RWPE2 (cell line): Measurements from ENCODE around the gene NR5A1.

Experiments
- ATAC-seq: fragments of 200-7000 bp; cut with Tn5 transposase; 3 replicates; pipeline ENCODE4 v1.9.1; 2021; ENCODE audit warnings: low read depth
- DNase-seq: peaks from one replicate; pipeline ENCODE4 v3.0.0-alpha.2; 2020; ENCODE audit warnings: low spot score
- H3K27ac ChIP-seq: fragments of 450-650 bp; 2 replicates; pipeline ENCODE4 v1.5.1; 2017; ENCODE audit warnings: mild to moderate bottlenecking; ENCODE audit not compliant: poor library complexity, severe bottlenecking
- H3K27me3 ChIP-seq: fragments of 250-450 bp; sonication (Bioruptor Pico); 2 replicates; pipeline ENCODE4 v1.5.1; 2021; ENCODE audit warnings: mild to moderate bottlenecking, moderate library complexity; ENCODE audit not compliant: insufficient read depth, poor library complexity, severe bottlenecking
- H3K36me3 ChIP-seq: fragments of 250-450 bp; sonication (Bioruptor Pico); 2 replicates; pipeline ENCODE4 v1.5.1; 2020; ENCODE audit warnings: low read depth, mild to moderate bottlenecking, moderate library complexity
- H3K4me1 ChIP-seq: fragments of 250-450 bp; sonication (Bioruptor Pico); 2 replicates; pipeline ENCODE4 v1.5.1; 2021; ENCODE audit warnings: mild to moderate bottlenecking, moderate library complexity; ENCODE audit not compliant: insufficient read depth, poor library complexity, severe bottlenecking
- H3K4me3 ChIP-seq: fragments of 250-450 bp; sonication (Bioruptor Pico); 2 replicates; pipeline ENCODE4 v1.5.1; 2021; ENCODE audit warnings: mild to moderate bottlenecking, moderate library complexity; ENCODE audit not compliant: severe bottlenecking
- H3K9me3 ChIP-seq: fragments of 250-450 bp; sonication (Bioruptor Pico); 2 replicates; pipeline ENCODE4 v1.5.1; 2021; ENCODE audit warnings: mild to moderate bottlenecking, moderate library complexity; ENCODE audit not compliant: severe bottlenecking
- CTCF ChIP-seq: fragments of 450-650 bp; IDR thresholded peaks from one replicate; pipeline ENCODE4 v1.5.1; 2017; ENCODE audit warnings: mild to moderate bottlenecking, moderate library complexity; ENCODE audit not compliant: poor library complexity, severe bottlenecking

The NR5A1 gene

GRCh38 chr9:124512806-124513204 lies 5.6 kb upstream of the NR5A1 start:
- ATAC-seq (no peak), DNase-seq (no peak)
- Histone ChIP-seq H3K27me3 (no peaks in the 10 kb centered on the region), H3K4me3 (no peak overlapping the region), H3K36me3 (no peaks in the 10 kb centered on the region), H3K27ac (no peak overlapping the region), H3K9me3 (no peaks in the 10 kb centered on the region), H3K4me1 (no peaks in the 10 kb centered on the region)
- no peak for TF ChIP-seq CTCF

- H3K9me3 ChIP-seq = no peaks in the 10 kb centered on the region
- no peaks in the 10 kb centered on the region for H3K27me3 ChIP-seq
- H3K36me3 ChIP-seq = no peaks in the 10 kb centered on the region
- H3K4me1 ChIP-seq = no peaks in the 10 kb centered on the region
- no peak overlapping the region for H3K4me3 ChIP-seq
- TF ChIP-seq CTCF = no peak
- DNase-seq (no peak), ATAC-seq (no peak)
- no peak overlapping the region for H3K27ac ChIP-seq
These were observed 4.9 kb upstream of the NR5A1 start for GRCh38 chr9:124511891-124512805.

- Histone ChIP-seq H3K27me3 (no peaks in the 10 kb centered on the region), H3K4me3 (no peak overlapping the region), H3K9me3 (no peaks in the 10 kb centered on the region), H3K27ac (no peak overlapping the region), H3K36me3 (no peaks in the 10 kb centered on the region), H3K4me1 (no peaks in the 10 kb centered on the region)
- no peak for ATAC-seq
- no peak for TF ChIP-seq CTCF
- no peak for DNase-seq
These were observed 4.2 kb upstream of the NR5A1 start for GRCh38 chr9:124511426-124511840.

GRCh38 chr9:124510650-124511425 lies 3.6 kb upstream of the NR5A1 start:
- Histone ChIP-seq H3K36me3 (no peaks in the 10 kb centered on the region), H3K27me3 (peaks cover 2% of the 10 kb centered on the region), H3K9me3 (no peaks in the 10 kb centered on the region), H3K4me3 (no peak overlapping the region), H3K27ac (no peak overlapping the region), H3K4me1 (no peaks in the 10 kb centered on the region)
- no peak for DNase-seq
- no peak for ATAC-seq
- TF ChIP-seq CTCF = no peak
